Adrenal gland (tissue), 5 donors: Measurements from ENCODE around the gene DBF4.

ENCODE experiments used
- POLR2A ChIP-seq, 2 donors: fragments of 450-650 bp; IDR thresholded peaks; one replicate each; pipeline ENCODE4 v1.6.1; 2017; ENCODE audit warnings: antibody characterized with exemption in 2 of 2, mild to moderate bottlenecking in 2 of 2, moderate library complexity in 1 of 2
- TF ChIP-seq, protein P1 (sequence below), 6 experiments: fragments of 450-650 bp in 4 of 6; fragments of 200-600 bp in 2 of 6; sonication (generic) in 1 of 6; IDR thresholded peaks; 1 replicate in 5 of 6; 2 replicates in 1 of 6; pipeline versions ENCODE4 v1.5.1 to v1.8.0; 2016 to 2021; ENCODE audit warnings: antibody characterized with exemption in 6 of 6, mild to moderate bottlenecking in 2 of 6, moderate library complexity in 1 of 6
- donor health status: DM: no; HTN: no; CAD: no.

DNA sequence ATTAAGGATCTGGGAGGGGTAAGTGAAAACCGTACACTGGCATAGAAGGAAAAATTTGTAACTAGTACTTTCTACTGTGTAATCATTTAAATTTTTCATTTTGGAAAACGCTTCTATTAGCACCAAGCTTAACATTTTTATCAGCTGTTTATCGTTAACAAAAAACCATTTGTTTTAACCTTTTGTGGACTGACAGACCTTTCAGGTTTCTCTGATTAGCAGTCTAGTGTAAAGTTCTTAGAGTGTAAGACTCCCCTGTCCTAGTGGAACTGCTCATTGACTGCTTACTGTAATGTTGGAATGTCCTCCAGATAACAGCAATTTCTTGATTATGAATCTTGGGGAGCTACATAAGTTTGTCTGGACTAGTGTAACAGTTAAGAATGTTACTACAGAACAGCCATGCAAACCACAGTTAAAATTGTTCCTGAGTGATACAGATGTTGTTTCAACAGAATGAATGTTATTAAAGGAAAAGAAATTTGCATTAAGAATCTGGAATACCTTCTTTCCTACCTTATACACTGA, 2.0 kb downstream of the DBF4 start:
- TF ChIP-seq, protein P1, sequence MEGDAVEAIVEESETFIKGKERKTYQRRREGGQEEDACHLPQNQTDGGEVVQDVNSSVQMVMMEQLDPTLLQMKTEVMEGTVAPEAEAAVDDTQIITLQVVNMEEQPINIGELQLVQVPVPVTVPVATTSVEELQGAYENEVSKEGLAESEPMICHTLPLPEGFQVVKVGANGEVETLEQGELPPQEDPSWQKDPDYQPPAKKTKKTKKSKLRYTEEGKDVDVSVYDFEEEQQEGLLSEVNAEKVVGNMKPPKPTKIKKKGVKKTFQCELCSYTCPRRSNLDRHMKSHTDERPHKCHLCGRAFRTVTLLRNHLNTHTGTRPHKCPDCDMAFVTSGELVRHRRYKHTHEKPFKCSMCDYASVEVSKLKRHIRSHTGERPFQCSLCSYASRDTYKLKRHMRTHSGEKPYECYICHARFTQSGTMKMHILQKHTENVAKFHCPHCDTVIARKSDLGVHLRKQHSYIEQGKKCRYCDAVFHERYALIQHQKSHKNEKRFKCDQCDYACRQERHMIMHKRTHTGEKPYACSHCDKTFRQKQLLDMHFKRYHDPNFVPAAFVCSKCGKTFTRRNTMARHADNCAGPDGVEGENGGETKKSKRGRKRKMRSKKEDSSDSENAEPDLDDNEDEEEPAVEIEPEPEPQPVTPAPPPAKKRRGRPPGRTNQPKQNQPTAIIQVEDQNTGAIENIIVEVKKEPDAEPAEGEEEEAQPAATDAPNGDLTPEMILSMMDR (IDR thresholded peaks at IDR 0.05): no peak
- TF ChIP-seq POLR2A (IDR thresholded peaks at IDR 0.05): no peak
